GM19328 (cell line): Measurements from ENCODE around the gene MTHFD1L.
"Not testable (repeated sequence)": the region's sequence is repeated elsewhere in the genome, so short reads cannot be mapped to it uniquely, and the experiment has no call there.

Source experiments
- ATAC-seq: cut with Tn5 transposase; IDR thresholded peaks from one replicate; pipeline ENCODE4 v1.9.1; 2021; ENCODE audit warnings: mild to moderate bottlenecking, moderate library complexity; ENCODE audit not compliant: unreplicated experiment

MTHFD1L gene

GRCh38 chr6:151063352-151063751, 197.8 kb downstream of the MTHFD1L start:
- ATAC-seq: no peak

- ATAC-seq: no peak
Measured at GRCh38 chr6:151063842-151064647, 198.5 kb downstream of the MTHFD1L start.

GRCh38 chr6:151065027-151065815, 199.7 kb downstream of the MTHFD1L start:
- ATAC-seq: no peak

DNA sequence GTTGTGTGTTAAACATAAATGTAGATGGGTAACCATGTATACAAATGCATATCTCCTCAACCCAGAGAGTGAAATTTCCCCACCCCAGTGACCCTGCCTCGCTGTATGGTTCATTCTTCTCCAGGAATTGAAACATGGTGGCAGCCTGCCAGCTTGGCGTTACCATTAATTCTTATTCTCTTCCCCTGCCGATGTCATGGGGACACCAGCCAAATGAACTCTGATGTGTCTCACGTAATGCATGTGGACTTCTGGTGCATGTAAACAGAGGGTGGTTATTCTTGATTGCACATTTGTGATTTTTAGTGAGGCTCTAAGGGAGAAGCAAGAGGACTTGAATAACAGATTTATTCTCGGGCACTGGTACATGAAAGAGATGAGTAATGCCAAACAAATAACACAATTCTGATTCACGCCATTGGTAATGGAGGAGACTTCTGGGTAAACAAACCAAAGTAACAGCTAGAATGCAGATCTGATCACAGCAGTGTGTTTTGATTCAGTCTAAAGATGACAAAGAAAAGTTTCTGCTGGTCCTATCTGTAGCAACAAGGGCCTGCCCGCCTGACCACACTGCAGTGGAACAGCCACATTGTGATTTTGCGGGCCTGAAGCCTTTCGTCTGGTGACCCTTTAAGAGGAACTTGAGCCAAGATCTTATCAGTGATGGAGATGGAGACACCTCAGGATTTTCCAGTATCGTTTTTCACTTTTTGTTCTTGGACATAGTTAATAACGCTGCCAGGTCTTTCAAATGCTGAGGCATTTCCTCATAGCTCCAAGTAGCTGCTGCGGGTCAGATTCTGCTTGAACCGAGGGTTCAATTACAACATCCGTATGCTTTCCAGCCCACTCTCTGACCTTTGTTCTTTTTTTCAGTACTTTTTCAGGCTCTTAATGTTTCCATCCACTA, 202.4 kb downstream of the MTHFD1L start:
- no peak for ATAC-seq

DNA sequence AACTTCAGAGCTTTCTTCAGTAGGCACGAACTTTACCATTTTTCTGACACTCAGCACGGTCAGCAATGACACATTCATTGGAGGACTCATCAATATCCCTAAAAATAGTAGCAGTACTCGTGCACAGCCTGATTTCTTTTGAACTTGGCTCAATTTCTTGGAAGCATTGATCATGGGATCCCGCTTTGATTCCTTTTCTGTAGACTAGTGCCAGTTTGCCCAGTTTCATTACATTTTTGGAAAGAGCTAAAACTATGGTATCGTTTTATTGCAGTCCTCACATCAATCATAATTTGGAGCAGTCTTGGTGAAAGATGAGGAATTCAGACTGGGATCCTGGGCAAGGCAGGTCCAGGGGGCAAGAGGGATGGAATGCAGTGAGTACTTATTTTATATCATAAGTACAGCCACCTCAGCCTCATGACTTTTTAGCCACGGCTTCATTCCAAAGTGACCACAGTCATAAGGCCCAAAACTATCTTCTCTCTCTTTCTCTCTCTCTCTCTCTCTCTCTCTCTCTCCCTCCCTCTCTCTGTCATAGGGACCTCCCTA, 203.3 kb downstream of the MTHFD1L start:
- no peak for ATAC-seq

GRCh38 chr6:151069641-151070040, 204.1 kb downstream of the MTHFD1L start:
- ATAC-seq: no peak

DNA sequence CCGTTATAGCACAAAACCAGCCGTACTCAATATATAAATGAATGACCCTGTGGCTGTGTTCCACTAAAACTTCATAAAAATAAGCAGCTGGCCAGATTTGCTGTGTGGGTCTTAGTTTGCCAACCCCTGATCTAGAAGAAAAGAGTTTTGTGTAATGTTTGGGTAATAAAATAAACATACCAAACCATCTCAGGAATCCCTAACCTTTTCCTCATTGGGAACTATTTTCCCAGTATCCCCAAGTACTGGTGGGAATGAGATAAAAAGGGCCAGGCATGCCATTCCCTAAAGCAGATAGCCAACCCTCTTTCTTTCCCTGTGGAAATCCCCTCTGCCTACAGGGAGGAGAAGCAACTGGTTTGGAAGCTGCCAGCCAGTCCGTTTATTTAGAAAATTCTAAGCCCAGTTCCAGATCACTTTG, 205.1 kb downstream of the MTHFD1L start:
- ATAC-seq: no peak

GRCh38 chr6:151071295-151071694, 205.8 kb downstream of the MTHFD1L start:
- ATAC-seq: no peak

DNA sequence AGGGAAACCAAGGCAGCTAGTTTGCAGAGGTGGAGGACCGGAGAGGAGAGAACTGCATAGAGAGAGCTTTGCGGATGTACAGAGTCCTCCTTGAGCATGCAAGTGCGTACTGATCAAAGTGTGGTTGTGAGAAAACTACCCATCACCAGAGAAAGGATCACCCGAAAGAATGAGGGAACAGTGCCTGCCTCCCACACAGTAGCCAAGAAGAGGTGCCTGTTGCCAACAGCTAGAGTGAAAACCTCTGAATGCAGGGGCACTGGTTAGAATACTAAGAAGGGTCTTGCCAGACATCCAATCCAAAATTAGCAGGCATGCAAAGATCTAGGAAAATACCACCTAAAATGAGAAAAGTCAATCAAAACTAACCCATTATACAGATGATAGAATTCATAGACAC, 207.6 kb downstream of the MTHFD1L start:
- ATAC-seq: no peak

DNA sequence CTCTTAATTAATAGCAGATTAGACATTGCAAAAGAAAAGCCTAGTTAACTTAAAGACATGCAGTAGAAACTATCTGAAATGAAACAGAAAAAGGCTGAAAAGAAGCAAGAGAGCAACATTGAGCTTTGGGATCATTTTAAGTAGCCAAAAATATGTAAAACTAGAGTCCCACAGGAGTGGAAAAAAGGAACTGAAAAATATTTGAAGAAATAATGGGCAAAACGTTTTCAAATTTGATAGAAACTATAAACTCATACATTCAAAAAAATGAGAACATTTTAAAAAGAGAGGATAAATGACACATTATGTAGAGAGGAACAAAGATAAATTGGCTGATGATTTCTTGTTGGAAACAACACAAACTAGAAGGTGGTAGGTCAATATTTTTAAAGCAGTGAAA, 208.2 kb downstream of the MTHFD1L start:
- no peak for ATAC-seq

DNA sequence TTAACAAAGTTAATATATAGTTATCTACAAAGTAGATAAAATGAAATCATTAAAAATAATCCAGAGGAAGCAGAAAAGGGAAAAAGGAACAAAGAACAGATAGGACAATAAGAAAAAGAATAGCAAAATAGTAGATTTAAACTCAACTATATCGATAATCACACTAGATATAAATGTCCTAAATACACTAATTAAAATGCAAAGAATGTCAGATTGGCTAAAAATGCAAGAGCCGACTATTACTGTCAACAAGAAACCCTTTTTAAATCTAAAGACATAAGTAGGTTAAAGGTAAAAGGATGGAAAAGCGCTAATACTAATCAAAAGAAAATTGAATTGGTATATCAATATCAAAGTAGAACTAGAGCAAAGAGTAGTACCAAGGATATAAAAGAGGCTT, 209.5 kb downstream of the MTHFD1L start:
- no peak for ATAC-seq

GRCh38 chr6:151075527-151075926, 210.0 kb downstream of the MTHFD1L start:
- no peak for ATAC-seq

DNA sequence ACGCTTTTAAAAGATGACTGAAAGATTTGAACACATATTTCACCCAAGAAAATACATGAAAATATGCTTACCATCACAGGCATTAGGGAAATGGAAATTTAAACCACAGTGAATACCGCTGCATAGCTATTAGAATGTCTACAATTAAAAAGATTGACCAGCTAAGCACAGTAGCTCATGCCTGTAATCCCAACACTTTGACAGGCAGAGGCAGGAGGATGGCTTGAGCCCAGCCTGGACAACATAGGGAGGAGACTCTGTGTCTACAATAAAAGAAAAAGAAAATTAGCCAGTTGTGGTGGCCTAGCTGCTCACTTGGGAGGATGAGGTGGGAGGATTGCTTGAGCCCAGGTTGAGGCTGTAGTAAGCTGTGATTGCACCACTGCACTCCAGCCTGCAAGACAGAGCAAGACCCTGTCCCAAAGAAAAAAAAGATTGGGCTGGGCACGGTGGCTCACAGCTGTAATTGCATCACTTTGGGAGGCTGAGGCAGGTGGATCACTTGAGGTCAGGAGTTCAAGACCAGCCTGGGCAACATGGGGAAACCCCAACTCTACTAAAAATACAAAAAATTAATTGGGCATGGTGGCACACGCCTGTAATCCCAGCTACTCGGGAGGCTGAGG, 210.5 kb downstream of the MTHFD1L start:
- ATAC-seq: no peak

GRCh38 chr6:151078655-151079054, 213.2 kb downstream of the MTHFD1L start:
- no peak for ATAC-seq

GRCh38 chr6:151081656-151082055, 216.2 kb downstream of the MTHFD1L start:
- no peak for ATAC-seq

DNA sequence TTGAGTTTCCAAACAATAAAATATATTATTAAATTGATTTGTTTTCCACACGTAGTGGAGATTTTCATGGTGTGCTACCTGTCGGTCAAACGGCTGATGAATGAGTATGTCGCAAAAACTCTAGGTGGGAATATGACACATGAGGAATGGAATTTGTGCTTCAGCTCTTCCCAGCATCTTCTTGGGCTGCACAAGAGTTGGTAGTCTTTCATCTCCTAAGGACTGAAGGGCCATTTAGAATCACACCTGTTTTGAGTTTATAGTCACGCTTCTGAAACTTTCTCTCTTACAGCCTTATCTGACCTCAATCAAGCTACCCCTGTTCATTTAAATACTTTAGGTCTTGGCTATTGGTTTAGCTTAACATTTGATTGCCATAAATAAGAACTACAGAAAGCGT, 216.6 kb downstream of the MTHFD1L start:
- ATAC-seq: no peak

DNA sequence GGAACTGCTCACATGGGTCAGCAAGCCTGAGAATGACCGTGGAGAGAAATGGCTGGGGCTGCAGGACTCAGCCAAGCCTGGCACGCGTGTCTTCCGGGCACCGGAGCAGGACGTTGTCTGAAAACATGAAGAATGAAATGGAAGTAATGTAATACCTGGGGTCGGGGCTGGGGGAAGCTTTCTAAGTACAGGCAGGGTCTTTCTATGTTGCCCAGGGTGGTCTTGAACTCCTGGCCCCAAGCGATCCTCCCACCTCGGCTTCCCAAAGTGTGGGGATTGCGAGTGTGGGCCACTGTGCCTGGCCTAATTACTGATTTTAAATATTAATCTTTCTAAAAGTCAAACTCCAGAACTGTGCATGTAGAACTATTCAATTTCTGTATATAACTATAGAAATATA, 218.8 kb downstream of the MTHFD1L start:
- no peak for ATAC-seq

DNA sequence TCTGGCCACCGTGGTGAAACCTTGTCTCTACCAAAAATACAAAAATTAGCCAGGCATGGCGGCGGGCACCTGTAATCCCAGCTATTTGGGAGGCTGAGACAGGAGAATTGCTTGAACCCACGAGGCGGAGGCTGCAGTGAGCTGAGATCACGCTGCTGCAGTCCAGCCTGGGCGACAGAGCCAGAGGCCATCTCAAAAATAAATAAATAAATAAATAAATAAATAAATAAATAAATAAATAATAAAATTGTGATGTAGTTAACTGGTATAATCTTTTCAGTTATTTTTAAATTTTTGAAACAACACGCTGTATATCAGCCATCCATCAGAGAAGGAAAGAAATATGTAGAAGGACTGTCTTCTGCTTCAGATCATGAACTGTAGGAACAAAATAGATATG, 221.6 kb downstream of the MTHFD1L start:
- not testable (repeated sequence) for ATAC-seq

DNA sequence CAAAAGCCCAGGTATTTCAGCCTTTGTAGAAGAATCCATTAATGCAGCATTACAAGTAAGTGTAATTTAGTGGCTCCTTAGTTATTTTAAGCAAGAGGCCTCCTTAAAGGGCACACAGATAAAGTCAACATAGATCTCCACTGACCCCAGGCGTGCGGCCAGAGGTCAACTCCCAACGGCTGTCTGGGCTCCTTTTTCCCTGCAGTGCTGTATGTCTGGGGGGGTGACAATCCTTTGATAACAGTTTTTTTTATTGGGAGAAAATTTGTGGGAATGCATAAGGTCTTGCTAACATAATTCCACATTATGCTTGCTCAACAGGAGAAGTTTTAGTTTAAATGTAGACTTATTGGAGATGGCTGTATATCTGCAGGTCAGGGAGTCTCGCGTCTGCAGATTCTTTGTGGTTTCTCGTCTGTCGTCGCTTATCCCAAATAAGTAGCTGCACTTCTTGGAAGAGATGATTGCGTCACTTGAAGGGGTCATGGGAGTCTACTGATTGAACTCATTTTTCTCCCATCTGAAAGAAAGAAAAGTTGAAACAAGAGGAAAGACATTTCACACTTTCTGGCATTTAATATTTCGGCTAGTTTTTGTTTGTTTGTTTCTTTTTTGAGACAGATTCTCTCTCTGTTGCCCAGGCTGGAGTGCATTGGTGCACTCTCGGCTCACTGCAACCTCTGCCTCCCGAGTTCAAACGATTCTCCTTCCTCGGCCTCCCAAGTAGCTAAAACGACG, 222.5 kb downstream of the MTHFD1L start:
- ATAC-seq: no peak

DNA sequence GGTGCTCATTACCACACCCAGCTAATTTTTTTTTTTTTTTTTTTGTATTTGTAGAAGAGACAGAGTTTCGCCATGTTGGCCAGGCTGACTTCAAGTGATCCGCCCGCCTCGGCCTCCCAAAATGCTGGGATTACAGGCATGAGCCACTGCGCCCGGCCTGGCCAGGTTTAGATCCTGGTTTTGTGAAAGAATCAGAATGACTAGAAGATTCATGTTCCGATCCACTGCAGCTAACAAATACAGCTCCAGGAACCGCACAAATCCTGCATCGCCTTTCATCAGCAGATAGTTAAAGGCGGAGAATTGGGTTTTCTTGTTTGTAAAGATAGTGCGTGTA, 223.1 kb downstream of the MTHFD1L start:
- ATAC-seq: no peak
